WTC11 (cell line): ENCODE results near the gene HOXB3. TPM values are rescaled to one million over a fixed set of nuclear protein-coding genes. Genes with fewer than 3 reads are reported as not detected.

Source experiments
- ATAC-seq: fragments of 200-7000 bp; cut with Tn5 transposase; 2 replicates; pipeline ENCODE4 v1.10.0; 2021; ENCODE audit warnings: mild to moderate bottlenecking, moderate library complexity
- CTCF ChIA-PET: fragments of 300-600 bp; sonication (Branson Sonifier 250); formaldehyde crosslinking; loops from one replicate; lab custom pipeline; 2021; ENCODE audit warnings: antibody characterized with exemption; lab: Charles Lee
- POLR2A ChIA-PET: fragments of 350-600 bp; sonication (Branson Sonifier 250); formaldehyde crosslinking; loops from one replicate; lab custom pipeline; 2021; ENCODE audit warnings: antibody characterized with exemption; lab: Charles Lee
- DNase-seq: peaks from one replicate; pipeline ENCODE4 v3.0.0; 2021; ENCODE audit warnings: low spot score
- H3K27ac Mint-ChIP-seq: 2 replicates; pipeline ENCODE4 v1.8.0; 2021; ENCODE audit warnings: mixed read lengths
- H3K27me3 Mint-ChIP-seq: 2 replicates; pipeline ENCODE4 v1.8.0; 2021; ENCODE audit warnings: low read depth, mild to moderate bottlenecking, moderate library complexity, mixed read lengths
- H3K36me3 Mint-ChIP-seq: 2 replicates; pipeline ENCODE4 v1.8.0; 2021; ENCODE audit warnings: mixed read lengths
- H3K4me1 Mint-ChIP-seq: 2 replicates; pipeline ENCODE4 v1.8.0; 2022; ENCODE audit warnings: mixed read lengths
- H3K4me3 Mint-ChIP-seq: 2 replicates; pipeline ENCODE4 v1.8.0; 2021; ENCODE audit warnings: mild to moderate bottlenecking, moderate library complexity, mixed read lengths
- H3K9me3 Mint-ChIP-seq: 2 replicates; pipeline ENCODE4 v1.8.0; 2021; ENCODE audit warnings: mixed read lengths
- CBFB ChIP-seq: sonication (generic); formaldehyde crosslinking; IDR thresholded peaks from 2 replicates; pipeline ENCODE4 v1.8.1; 2022; ENCODE audit warnings: mild to moderate bottlenecking, low read depth, missing genetic modification reagents
- CREB1 ChIP-seq: sonication (generic); formaldehyde crosslinking; IDR thresholded peaks from 2 replicates; pipeline ENCODE4 v1.8.0; 2023; ENCODE audit warnings: mild to moderate bottlenecking, missing genetic modification reagents
- CREM ChIP-seq: sonication (generic); formaldehyde crosslinking; IDR thresholded peaks from 2 replicates; pipeline ENCODE4 v1.8.1; 2022; ENCODE audit warnings: mild to moderate bottlenecking, missing genetic modification reagents, moderate library complexity
- ETV6 ChIP-seq: sonication (generic); formaldehyde crosslinking; IDR thresholded peaks from 2 replicates; pipeline ENCODE4 v1.8.1; 2022; ENCODE audit warnings: mild to moderate bottlenecking, missing genetic modification reagents
- FOXK1 ChIP-seq: sonication (generic); formaldehyde crosslinking; IDR thresholded peaks from 2 replicates; pipeline ENCODE4 v1.8.0; 2022; ENCODE audit warnings: mild to moderate bottlenecking, moderate library complexity, missing genetic modification reagents
- GABPB1 ChIP-seq: sonication (generic); formaldehyde crosslinking; IDR thresholded peaks from 2 replicates; pipeline ENCODE4 v1.8.1; 2023; ENCODE audit warnings: mild to moderate bottlenecking, missing genetic modification reagents
- GTF2I ChIP-seq: fragments of 250-450 bp; sonication (Bioruptor Pico); conservative IDR thresholded peaks from 2 replicates; pipeline ENCODE4 v1.4.0; 2021; ENCODE audit warnings: mild to moderate bottlenecking
- JAZF1 ChIP-seq: fragments of 250-450 bp; sonication (Bioruptor Pico); IDR thresholded peaks from 2 replicates; pipeline ENCODE4 v1.9.0; 2021; ENCODE audit warnings: moderate library complexity, mild to moderate bottlenecking, inconsistent platforms
- KAT7 ChIP-seq: sonication (generic); formaldehyde crosslinking; IDR thresholded peaks from 2 replicates; pipeline ENCODE4 v1.8.1; 2023; ENCODE audit warnings: missing genetic modification reagents, mild to moderate bottlenecking, borderline replicate concordance
- MXD4 ChIP-seq: fragments of 250-450 bp; sonication (Bioruptor Pico); IDR thresholded peaks from 2 replicates; pipeline ENCODE4 v1.8.0; 2021; ENCODE audit warnings: mild to moderate bottlenecking, moderate library complexity, borderline replicate concordance
- MYBL2 ChIP-seq: sonication (generic); formaldehyde crosslinking; IDR thresholded peaks from 2 replicates; pipeline ENCODE4 v1.8.1; 2023; ENCODE audit warnings: mild to moderate bottlenecking, moderate library complexity, missing genetic modification reagents
- NFYB ChIP-seq: sonication (generic); formaldehyde crosslinking; conservative IDR thresholded peaks from 2 replicates; pipeline ENCODE4 v1.8.0; 2022; ENCODE audit warnings: low read depth, missing genetic modification reagents
- NR3C1 ChIP-seq: sonication (generic); formaldehyde crosslinking; conservative IDR thresholded peaks from 2 replicates; pipeline ENCODE4 v1.8.1; 2023; ENCODE audit warnings: low read depth, mild to moderate bottlenecking, missing genetic modification reagents
- OVOL2 ChIP-seq: fragments of 250-450 bp; sonication (Bioruptor Pico); IDR thresholded peaks from 2 replicates; pipeline ENCODE4 v1.9.0; 2021; ENCODE audit warnings: mild to moderate bottlenecking, borderline replicate concordance
- RORB ChIP-seq: fragments of 250-450 bp; sonication (Bioruptor Pico); IDR thresholded peaks from 2 replicates; pipeline ENCODE4 v1.9.0; 2021; ENCODE audit warnings: mild to moderate bottlenecking
- SMAD4 ChIP-seq: sonication (generic); formaldehyde crosslinking; IDR thresholded peaks from 2 replicates; pipeline ENCODE4 v1.8.0; 2022; ENCODE audit warnings: mild to moderate bottlenecking, missing genetic modification reagents
- ZBTB21 ChIP-seq: sonication (generic); formaldehyde crosslinking; IDR thresholded peaks from 2 replicates; pipeline ENCODE4 v1.8.1; 2023; ENCODE audit warnings: mild to moderate bottlenecking, missing genetic modification reagents, borderline replicate concordance
- ZNF138 ChIP-seq: sonication (generic); formaldehyde crosslinking; conservative IDR thresholded peaks from 2 replicates; pipeline ENCODE4 v1.8.1; 2022; ENCODE audit warnings: mild to moderate bottlenecking, moderate library complexity, missing genetic modification reagents
- ZNF416 ChIP-seq: fragments of 250-450 bp; sonication (Bioruptor Pico); IDR thresholded peaks from 2 replicates; pipeline ENCODE4 v1.9.0; 2021; ENCODE audit warnings: mild to moderate bottlenecking, inconsistent platforms
- total RNA-seq: library from RNA; stranded (reverse); gene quantifications from 3 replicates; pipeline ENCODE4 v1.2.3, GENCODE V29; 2021
- TF ChIP-seq, protein P1 (sequence below): sonication (generic); formaldehyde crosslinking; IDR thresholded peaks from 2 replicates; pipeline ENCODE4 v1.8.1; 2023; ENCODE audit warnings: mild to moderate bottlenecking, missing genetic modification reagents, borderline replicate concordance
- TF ChIP-seq, protein P2 (sequence below): fragments of 250-450 bp; sonication (Bioruptor Pico); conservative IDR thresholded peaks from 2 replicates; pipeline ENCODE4 v1.9.0; 2021; ENCODE audit warnings: mild to moderate bottlenecking
- TF ChIP-seq, protein P3 (sequence below): sonication (generic); formaldehyde crosslinking; IDR thresholded peaks from 2 replicates; pipeline ENCODE4 v1.8.1; 2022; ENCODE audit warnings: mild to moderate bottlenecking, missing genetic modification reagents, moderate library complexity, borderline replicate concordance
- TF ChIP-seq, protein P4 (sequence below): sonication (generic); formaldehyde crosslinking; IDR thresholded peaks from 2 replicates; pipeline ENCODE4 v1.8.0; 2023; ENCODE audit warnings: mild to moderate bottlenecking, missing genetic modification reagents

HOXB3 gene
- total RNA-seq, 1 experiment from 2014 or later, result 0.09 TPM

DNA sequence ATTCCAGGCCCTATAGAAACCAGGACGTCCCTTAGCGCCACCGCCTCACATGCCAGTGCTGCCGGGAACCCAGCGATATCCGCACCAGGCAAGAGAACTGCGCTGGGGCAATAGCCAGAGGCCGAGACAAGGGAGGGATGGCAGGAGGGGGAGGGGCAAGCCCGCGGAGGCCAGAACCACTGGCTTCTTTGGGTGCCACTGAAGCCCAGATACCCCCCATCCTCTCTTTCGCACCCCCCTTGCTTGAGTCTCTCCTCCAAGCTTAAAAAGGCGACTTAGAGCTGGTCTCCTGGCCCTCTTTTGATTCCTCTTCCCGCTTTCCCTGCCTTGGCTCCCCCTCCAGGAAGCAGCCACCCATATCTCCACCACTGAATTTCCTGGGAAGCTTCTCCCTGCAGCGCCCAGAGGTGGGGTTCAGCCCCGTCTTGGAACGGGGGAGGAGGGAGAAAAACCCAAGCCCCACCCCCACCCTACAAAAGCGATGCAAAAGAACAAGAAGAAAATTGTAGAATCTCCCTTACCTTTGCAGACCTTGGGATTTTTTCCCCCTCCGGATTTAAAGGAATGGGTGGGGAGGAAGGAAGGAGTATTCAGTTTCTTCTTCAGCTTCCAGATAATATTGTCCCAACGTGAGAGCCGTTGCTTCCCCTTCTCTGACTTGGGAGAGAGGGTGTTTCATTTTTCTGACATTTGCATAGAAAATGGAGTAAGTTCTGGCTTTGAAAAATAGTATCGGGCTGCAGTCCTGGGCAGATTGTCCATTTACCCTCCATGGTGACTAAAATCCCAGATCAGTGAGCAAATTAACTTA, 14.1 kb upstream of the HOXB3 start:
- no peak overlapping the region for H3K27ac Mint-ChIP-seq
- no peak for DNase-seq
- ChIA-PET POLR2A (interaction anchor here (0.7 kb wide), 1 partner anchor 46 kb away, joined by 4 read pairs; no protein-coding TSS in a partner anchor), CTCF (interaction anchor here (0.6 to 0.7 kb wide), 3 partner anchors 9 to 1565 kb away, joined by 3 to 4 read pairs (median 3); no protein-coding TSS in a partner anchor)
- no peak overlapping the region for H3K4me3 Mint-ChIP-seq
- H3K27me3 Mint-ChIP-seq, result peaks cover 100% of the 10 kb centered on the region; the same call in 1 of the 2 replicates
- no peak for ATAC-seq
- H3K9me3 Mint-ChIP-seq, result no peaks in the 10 kb centered on the region
- no peak for TF ChIP-seq GTF2I (CRISPR knock-in tag)
- no peak for TF ChIP-seq CBFB (CRISPR knock-in tag)
- TF ChIP-seq CREM, result no peak
- no peak for TF ChIP-seq MYBL2 (CRISPR knock-in tag)
- TF ChIP-seq, protein P1, sequence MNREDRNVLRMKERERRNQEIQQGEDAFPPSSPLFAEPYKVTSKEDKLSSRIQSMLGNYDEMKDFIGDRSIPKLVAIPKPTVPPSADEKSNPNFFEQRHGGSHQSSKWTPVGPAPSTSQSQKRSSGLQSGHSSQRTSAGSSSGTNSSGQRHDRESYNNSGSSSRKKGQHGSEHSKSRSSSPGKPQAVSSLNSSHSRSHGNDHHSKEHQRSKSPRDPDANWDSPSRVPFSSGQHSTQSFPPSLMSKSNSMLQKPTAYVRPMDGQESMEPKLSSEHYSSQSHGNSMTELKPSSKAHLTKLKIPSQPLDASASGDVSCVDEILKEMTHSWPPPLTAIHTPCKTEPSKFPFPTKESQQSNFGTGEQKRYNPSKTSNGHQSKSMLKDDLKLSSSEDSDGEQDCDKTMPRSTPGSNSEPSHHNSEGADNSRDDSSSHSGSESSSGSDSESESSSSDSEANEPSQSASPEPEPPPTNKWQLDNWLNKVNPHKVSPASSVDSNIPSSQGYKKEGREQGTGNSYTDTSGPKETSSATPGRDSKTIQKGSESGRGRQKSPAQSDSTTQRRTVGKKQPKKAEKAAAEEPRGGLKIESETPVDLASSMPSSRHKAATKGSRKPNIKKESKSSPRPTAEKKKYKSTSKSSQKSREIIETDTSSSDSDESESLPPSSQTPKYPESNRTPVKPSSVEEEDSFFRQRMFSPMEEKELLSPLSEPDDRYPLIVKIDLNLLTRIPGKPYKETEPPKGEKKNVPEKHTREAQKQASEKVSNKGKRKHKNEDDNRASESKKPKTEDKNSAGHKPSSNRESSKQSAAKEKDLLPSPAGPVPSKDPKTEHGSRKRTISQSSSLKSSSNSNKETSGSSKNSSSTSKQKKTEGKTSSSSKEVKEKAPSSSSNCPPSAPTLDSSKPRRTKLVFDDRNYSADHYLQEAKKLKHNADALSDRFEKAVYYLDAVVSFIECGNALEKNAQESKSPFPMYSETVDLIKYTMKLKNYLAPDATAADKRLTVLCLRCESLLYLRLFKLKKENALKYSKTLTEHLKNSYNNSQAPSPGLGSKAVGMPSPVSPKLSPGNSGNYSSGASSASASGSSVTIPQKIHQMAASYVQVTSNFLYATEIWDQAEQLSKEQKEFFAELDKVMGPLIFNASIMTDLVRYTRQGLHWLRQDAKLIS (CRISPR knock-in tag), result no peak
- no peak for TF ChIP-seq CREB1 (CRISPR knock-in tag)
- TF ChIP-seq JAZF1 (CRISPR knock-in tag), result no peak
- TF ChIP-seq ETV6 (CRISPR knock-in tag), result no peak
- no peak for TF ChIP-seq OVOL2 (CRISPR knock-in tag)
- no peak for TF ChIP-seq ZBTB21 (CRISPR knock-in tag)
- TF ChIP-seq SMAD4, result no peak
- TF ChIP-seq, protein P2, sequence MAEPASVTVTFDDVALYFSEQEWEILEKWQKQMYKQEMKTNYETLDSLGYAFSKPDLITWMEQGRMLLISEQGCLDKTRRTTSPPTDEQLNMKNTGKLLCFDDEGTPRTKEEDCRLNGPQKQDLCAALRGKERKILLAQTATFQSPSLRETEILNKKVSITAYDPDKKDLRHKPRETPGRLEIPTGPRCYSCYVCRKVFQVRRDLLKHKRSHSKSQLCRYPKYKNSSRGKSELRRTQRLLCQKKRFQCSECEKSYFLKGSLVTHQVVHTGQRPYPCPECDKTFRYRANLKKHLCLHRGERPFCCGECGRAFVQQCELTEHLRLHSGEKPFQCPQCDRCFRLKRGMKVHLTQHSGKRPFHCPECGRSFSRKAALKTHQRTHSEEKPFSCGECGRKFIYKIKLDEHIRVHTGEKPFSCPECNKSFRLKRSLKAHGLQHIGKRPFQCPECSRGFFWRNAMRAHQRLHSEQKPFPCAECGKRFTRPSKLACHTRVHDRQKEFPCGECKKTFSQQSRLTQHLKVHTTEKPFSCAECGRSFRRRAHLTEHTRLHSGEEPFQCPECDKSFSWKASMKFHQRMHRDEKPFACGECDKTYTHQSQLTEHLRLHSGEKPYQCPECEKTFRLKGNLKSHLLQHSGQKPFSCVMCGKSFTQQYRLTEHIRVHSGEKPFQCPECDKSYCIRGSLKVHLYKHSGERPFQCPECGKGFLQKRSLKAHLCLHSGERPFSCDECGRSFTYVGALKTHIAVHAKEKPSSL (CRISPR knock-in tag), result no peak
- no peak for TF ChIP-seq KAT7 (CRISPR knock-in tag)
- TF ChIP-seq, protein P3, sequence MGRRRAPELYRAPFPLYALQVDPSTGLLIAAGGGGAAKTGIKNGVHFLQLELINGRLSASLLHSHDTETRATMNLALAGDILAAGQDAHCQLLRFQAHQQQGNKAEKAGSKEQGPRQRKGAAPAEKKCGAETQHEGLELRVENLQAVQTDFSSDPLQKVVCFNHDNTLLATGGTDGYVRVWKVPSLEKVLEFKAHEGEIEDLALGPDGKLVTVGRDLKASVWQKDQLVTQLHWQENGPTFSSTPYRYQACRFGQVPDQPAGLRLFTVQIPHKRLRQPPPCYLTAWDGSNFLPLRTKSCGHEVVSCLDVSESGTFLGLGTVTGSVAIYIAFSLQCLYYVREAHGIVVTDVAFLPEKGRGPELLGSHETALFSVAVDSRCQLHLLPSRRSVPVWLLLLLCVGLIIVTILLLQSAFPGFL (CRISPR knock-in tag), result no peak
- 0 out of 2 replicates have a peak, but pooled peaks cover 5% of the 10 kb centered on the region for H3K36me3 Mint-ChIP-seq
- H3K4me1 Mint-ChIP-seq, result peaks cover 12% of the 10 kb centered on the region

DNA sequence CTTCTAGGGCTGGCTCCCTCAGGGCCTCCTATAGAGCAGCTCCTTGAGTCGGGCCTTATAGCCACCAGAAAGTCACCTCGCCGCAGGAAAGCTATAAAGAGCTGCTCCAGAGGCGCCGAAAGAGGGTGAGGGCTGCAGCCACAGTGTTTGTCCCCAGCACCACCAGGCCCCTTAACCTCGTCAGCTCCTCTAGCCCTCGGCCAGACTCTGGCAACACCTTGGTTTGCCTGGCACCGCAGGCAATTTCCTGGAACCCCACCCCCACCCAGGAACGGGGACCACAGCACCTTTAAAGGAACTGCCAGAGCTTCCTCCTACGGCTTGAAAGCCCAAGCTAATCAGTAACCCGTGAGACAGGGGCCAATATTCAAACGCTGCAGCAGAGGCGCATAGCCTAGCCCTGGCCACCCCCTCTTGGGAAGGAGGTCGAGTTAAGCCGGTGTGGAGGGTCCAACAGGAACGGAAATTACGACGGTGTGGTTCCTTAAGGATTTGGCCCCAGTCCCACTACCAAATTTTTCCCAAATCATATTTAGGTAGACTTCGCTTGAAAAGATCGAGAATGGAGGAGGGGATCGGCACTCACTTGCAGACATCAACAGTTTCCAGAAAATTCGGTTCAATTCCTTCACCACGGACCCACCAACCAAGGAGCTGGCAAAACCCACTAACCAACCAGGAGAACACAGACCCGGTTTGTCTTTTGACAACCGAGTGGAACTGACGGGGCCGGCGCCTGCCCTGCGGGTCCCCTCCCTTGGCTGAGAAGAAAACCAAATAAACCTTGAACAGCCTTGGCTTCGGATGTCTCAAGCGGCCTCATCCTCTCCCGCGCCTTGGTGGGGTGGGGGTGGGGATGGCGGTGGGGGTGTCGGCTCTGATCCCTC, 11.7 kb upstream of the HOXB3 start:
- ChIA-PET POLR2A (interaction anchor here (0.6 kb wide), 1 partner anchor 97 kb away, joined by 5 read pairs; no protein-coding TSS in a partner anchor), CTCF (interaction anchor here (0.7 to 1.6 kb wide), 10 partner anchors 11 to 341 kb away, joined by 3 to 5 read pairs (median 4); partner anchors contain the start of gene HOXB3)
- Mint-ChIP-seq H3K36me3 (0 out of 2 replicates have a peak, but pooled peaks cover 3% of the 10 kb centered on the region), H3K27ac (no peak overlapping the region), H3K9me3 (no peaks in the 10 kb centered on the region), H3K4me3 (no peak overlapping the region), H3K27me3 (peaks cover 100% of the 10 kb centered on the region; the same call in 1 of the 2 replicates), H3K4me1 (peaks cover 23% of the 10 kb centered on the region)
- no peak for DNase-seq
- ATAC-seq, result no peak
- no peak for TF ChIP-seq GABPB1
- TF ChIP-seq, protein P4, sequence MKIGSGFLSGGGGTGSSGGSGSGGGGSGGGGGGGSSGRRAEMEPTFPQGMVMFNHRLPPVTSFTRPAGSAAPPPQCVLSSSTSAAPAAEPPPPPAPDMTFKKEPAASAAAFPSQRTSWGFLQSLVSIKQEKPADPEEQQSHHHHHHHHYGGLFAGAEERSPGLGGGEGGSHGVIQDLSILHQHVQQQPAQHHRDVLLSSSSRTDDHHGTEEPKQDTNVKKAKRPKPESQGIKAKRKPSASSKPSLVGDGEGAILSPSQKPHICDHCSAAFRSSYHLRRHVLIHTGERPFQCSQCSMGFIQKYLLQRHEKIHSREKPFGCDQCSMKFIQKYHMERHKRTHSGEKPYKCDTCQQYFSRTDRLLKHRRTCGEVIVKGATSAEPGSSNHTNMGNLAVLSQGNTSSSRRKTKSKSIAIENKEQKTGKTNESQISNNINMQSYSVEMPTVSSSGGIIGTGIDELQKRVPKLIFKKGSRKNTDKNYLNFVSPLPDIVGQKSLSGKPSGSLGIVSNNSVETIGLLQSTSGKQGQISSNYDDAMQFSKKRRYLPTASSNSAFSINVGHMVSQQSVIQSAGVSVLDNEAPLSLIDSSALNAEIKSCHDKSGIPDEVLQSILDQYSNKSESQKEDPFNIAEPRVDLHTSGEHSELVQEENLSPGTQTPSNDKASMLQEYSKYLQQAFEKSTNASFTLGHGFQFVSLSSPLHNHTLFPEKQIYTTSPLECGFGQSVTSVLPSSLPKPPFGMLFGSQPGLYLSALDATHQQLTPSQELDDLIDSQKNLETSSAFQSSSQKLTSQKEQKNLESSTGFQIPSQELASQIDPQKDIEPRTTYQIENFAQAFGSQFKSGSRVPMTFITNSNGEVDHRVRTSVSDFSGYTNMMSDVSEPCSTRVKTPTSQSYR, result no peak
- TF ChIP-seq MXD4 (CRISPR knock-in tag), result no peak
- TF ChIP-seq ETV6 (CRISPR knock-in tag), result no peak
- no peak for TF ChIP-seq RORB
- TF ChIP-seq ZNF416 (CRISPR knock-in tag), result no peak
- TF ChIP-seq MYBL2 (CRISPR knock-in tag), result no peak
- TF ChIP-seq JAZF1 (CRISPR knock-in tag), result no peak
- no peak for TF ChIP-seq NFYB (CRISPR knock-in tag)
- TF ChIP-seq CBFB (CRISPR knock-in tag), result no peak
- TF ChIP-seq ZNF138 (CRISPR knock-in tag), result no peak
- TF ChIP-seq FOXK1, result no peak
- no peak for TF ChIP-seq NR3C1 (CRISPR knock-in tag)
